Transverse colon (tissue), 4 donors: ENCODE measurements around the gene SLC3A2.

Experiments
- CTCF ChIP-seq, 5 experiments: fragments of 200-600 bp in 3 of 5; fragments of 450-650 bp in 2 of 5; sonication (generic) in 3 of 5; IDR thresholded peaks; 1 replicate in 2 of 5; 2 replicates in 3 of 5; pipeline ENCODE4 v1.5.1; 2016 to 2017; ENCODE audit warnings: antibody characterized with exemption in 5 of 5, inconsistent platforms in 3 of 5, mild to moderate bottlenecking in 2 of 5, moderate library complexity in 1 of 5
- EP300 ChIP-seq: sonication (generic); formaldehyde crosslinking; IDR thresholded peaks from one replicate; pipeline ENCODE4 v1.6.1; 2017; ENCODE audit warnings: antibody characterized with exemption, low read depth
- POLR2A ChIP-seq: fragments of 450-650 bp; IDR thresholded peaks from one replicate; pipeline ENCODE4 v1.6.1; 2016; ENCODE audit warnings: antibody characterized with exemption, mild to moderate bottlenecking, moderate library complexity
- POLR2AphosphoS5 ChIP-seq, 3 donors: sonication (generic); formaldehyde crosslinking; IDR thresholded peaks; one replicate each; pipeline ENCODE4 v1.6.1; 2016; ENCODE audit warnings: antibody characterized with exemption in 3 of 3

- TF ChIP-seq CTCF (IDR thresholded peaks at IDR 0.05) (no peak), EP300 (no peak), POLR2AphosphoS5 (IDR thresholded peaks at IDR 0.05) (no peak), POLR2A (no peak)
Observed at GRCh38 chr11:62844154-62844553, 36.5 kb upstream of the SLC3A2 start.
